Measurements from ENCODE around the gene ATXN1. TPM values are rescaled to one million over a fixed set of nuclear protein-coding genes. Genes with fewer than 3 reads are reported as not detected.

ATXN1 gene
- total and polyA plus RNA-seq, 7 experiments from 2014 or later: 1.5 to 82.7 (median 42.4) TPM

DNA sequence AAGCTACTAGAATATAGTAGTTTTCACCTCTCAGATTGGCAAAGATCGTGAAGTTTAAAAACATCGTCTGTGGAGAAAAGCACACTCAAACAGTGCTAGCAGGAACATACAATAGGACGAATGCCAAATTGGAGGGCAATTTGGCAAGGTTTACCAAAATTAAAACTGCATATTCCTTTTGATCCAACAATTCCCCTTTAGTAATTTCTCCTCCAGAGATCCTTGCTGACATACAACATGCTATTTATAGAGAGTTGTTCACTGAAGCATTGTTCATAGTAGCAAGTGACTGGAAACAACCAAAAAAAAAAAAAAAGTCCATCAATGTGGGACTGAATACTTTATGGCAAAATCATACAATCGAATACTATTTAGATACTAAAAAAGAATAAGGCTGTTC, 202.2 kb downstream of the ATXN1 start:
- no peak overlapping the region for H3K4me3 Mint-ChIP-seq
- no peak overlapping the region for H3K27ac ChIP-seq (ENCODE audit: low read depth, low read length)
- DNase-seq: no peak
- no peak for ATAC-seq
- H3K27me3 ChIP-seq (ENCODE audit: control insufficient read depth in 2 of 2, insufficient read depth in 2 of 2, low read length in 2 of 2): no peaks in the 10 kb centered on the region
- no peaks in the 10 kb centered on the region for H3K9me3 ChIP-seq (ENCODE audit: control insufficient read depth in 2 of 3, low read length in 3 of 3)
- ChIA-PET CTCF (no interaction called here), POLR2A (no interaction called here)
- no peaks in the 10 kb centered on the region for H3K9me3 Mint-ChIP-seq
- no peak overlapping the region for H3K27ac Mint-ChIP-seq
- H3K4me1 ChIP-seq (ENCODE audit: control insufficient read depth in 2 of 2, insufficient read depth in 2 of 2, low read length in 2 of 2): no peaks in the 10 kb centered on the region
- peaks cover 5 to 21% (median 9%) of the 10 kb centered on the region in 5 donors for H3K36me3 Mint-ChIP-seq
- peaks cover 0 to 4% (median 0%) of the 10 kb centered on the region in 7 donors for H3K4me1 Mint-ChIP-seq
- intact Hi-C loops (cut with micrococcal nuclease): no loop called here
- H3K27me3 Mint-ChIP-seq: no peaks in the 10 kb centered on the region
- no peak overlapping the region for H3K4me3 ChIP-seq (ENCODE audit: low read length)
- no peaks in the 10 kb centered on the region for H3K36me3 ChIP-seq (ENCODE audit: control insufficient read depth in 2 of 3, insufficient read depth in 3 of 3, low read length in 3 of 3)

DNA sequence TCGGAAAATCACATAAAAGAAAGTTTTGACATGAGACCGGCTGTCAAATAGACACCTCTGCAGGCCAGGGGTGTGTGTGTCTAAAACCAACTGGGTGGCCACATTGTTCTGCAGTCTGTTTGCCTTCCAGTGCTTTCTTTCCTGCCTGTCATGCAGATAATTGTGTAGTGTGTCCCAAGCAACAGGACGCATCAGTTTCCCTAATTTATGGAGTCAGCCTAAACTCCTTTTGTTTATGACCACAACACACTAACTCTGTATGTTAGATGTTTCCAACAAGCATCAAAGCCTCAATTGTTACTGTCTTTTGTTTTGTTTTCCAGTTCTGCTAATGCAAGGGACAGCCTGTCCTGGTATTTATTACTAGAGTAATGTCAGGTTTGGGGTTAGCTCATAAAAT, 205.7 kb downstream of the ATXN1 start:
- ChIA-PET CTCF (no interaction called here), POLR2A (no interaction called here)
- Histone ChIP-seq H3K4me1 (ENCODE audit: control insufficient read depth in 2 of 2, insufficient read depth in 2 of 2, low read length in 2 of 2) (no peaks in the 10 kb centered on the region), H3K36me3 (ENCODE audit: control insufficient read depth in 2 of 3, insufficient read depth in 3 of 3, low read length in 3 of 3) (no peaks in the 10 kb centered on the region), H3K27me3 (ENCODE audit: control insufficient read depth in 2 of 2, insufficient read depth in 2 of 2, low read length in 2 of 2) (no peaks in the 10 kb centered on the region), H3K4me3 (ENCODE audit: low read length) (no peak overlapping the region), H3K9me3 (ENCODE audit: control insufficient read depth in 2 of 3, low read length in 3 of 3) (no peaks in the 10 kb centered on the region), H3K27ac (ENCODE audit: low read depth, low read length) (no peak overlapping the region)
- intact Hi-C loops (cut with micrococcal nuclease): no loop called here
- Mint-ChIP-seq H3K4me1 (peaks cover 0 to 4% (median 0%) of the 10 kb centered on the region in 7 donors), H3K27me3 (no peaks in the 10 kb centered on the region), H3K36me3 (peaks cover 5 to 43% (median 15%) of the 10 kb centered on the region in 5 donors), H3K9me3 (no peaks in the 10 kb centered on the region), H3K4me3 (no peak overlapping the region), H3K27ac (no peak overlapping the region)
- DNase-seq: no peak
- no peak for ATAC-seq

DNA sequence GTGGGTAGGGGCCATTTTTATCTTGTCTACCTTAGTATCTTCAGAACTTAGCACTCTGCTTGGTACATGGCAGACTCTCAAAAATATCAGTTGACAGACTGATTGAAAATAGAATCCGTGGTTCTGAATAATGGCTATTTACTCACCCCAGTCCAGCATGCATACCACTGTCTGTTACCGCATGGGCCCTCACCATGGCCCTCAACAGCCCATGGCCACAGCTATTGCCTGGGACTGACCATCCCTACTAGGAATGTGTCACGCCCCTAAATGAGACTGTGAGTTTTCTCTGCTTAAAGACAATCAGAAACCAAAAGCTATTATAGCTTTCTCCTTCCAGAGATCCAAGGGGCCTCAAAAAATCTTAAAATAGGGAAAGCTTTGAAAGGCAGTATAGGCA, 207.7 kb downstream of the ATXN1 start:
- Mint-ChIP-seq H3K36me3 (peaks cover 5 to 46% (median 19%) of the 10 kb centered on the region in 5 donors), H3K9me3 (peaks cover 0 to 1% (median 0%) of the 10 kb centered on the region in 11 donors), H3K4me1 (peaks cover 0 to 4% (median 0%) of the 10 kb centered on the region in 7 donors), H3K27me3 (no peaks in the 10 kb centered on the region), H3K4me3 (no peak overlapping the region), H3K27ac (no peak overlapping the region)
- ATAC-seq (no peak), DNase-seq (no peak)
- Histone ChIP-seq H3K27me3 (ENCODE audit: control insufficient read depth in 2 of 2, insufficient read depth in 2 of 2, low read length in 2 of 2) (no peaks in the 10 kb centered on the region), H3K36me3 (ENCODE audit: control insufficient read depth in 2 of 3, insufficient read depth in 3 of 3, low read length in 3 of 3) (no peaks in the 10 kb centered on the region), H3K4me1 (ENCODE audit: control insufficient read depth in 2 of 2, insufficient read depth in 2 of 2, low read length in 2 of 2) (no peaks in the 10 kb centered on the region), H3K9me3 (ENCODE audit: control insufficient read depth in 2 of 3, low read length in 3 of 3) (no peaks in the 10 kb centered on the region), H3K4me3 (ENCODE audit: low read length) (no peak overlapping the region), H3K27ac (ENCODE audit: low read depth, low read length) (no peak overlapping the region)
- POLR2A ChIA-PET: no interaction called here
- CTCF ChIA-PET: no interaction called here
- intact Hi-C loops (cut with micrococcal nuclease): no loop called here

DNA sequence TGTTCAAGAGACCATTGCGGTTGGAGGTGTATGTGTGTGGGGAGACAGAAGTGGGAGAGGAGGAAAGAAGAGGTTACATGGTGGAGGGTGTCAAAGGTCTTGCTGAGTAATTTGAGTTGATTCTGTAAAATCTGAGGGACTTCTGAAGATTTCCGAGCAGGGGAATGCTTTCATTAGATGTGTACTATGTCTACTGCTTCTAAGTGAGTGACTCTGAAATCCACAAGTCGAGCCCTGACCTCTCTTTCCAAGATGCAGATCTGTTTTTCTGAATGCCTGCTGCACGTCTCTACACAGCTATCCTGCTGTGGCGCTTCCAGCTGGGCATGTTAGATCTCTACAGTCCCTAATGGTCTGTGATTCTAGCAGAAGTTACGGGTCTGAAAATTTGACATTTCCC, 209.8 kb downstream of the ATXN1 start:
- ChIA-PET POLR2A (no interaction called here), CTCF (no interaction called here)
- H3K4me3 ChIP-seq (ENCODE audit: low read length): no peak overlapping the region
- no peaks in the 10 kb centered on the region for H3K9me3 ChIP-seq (ENCODE audit: control insufficient read depth in 2 of 3, low read length in 3 of 3)
- no peaks in the 10 kb centered on the region for H3K4me1 ChIP-seq (ENCODE audit: control insufficient read depth in 2 of 2, insufficient read depth in 2 of 2, low read length in 2 of 2)
- no peak overlapping the region for H3K27ac ChIP-seq (ENCODE audit: low read depth, low read length)
- peaks cover 0 to 1% (median 0%) of the 10 kb centered on the region in 11 donors for H3K9me3 Mint-ChIP-seq
- H3K4me3 Mint-ChIP-seq: no peak overlapping the region
- peak overlapping the region in 1 of 9 donors; percentile 26 for H3K27ac Mint-ChIP-seq
- DNase-seq (no peak), ATAC-seq (no peak)
- no peaks in the 10 kb centered on the region for H3K36me3 ChIP-seq (ENCODE audit: control insufficient read depth in 2 of 3, insufficient read depth in 3 of 3, low read length in 3 of 3)
- intact Hi-C loops (cut with micrococcal nuclease): no loop called here
- peaks cover 5 to 53% (median 19%) of the 10 kb centered on the region in 5 donors for H3K36me3 Mint-ChIP-seq
- peaks cover 0 to 4% (median 0%) of the 10 kb centered on the region in 7 donors for H3K4me1 Mint-ChIP-seq
- H3K27me3 Mint-ChIP-seq: no peaks in the 10 kb centered on the region
- H3K27me3 ChIP-seq (ENCODE audit: control insufficient read depth in 2 of 2, insufficient read depth in 2 of 2, low read length in 2 of 2): no peaks in the 10 kb centered on the region

DNA sequence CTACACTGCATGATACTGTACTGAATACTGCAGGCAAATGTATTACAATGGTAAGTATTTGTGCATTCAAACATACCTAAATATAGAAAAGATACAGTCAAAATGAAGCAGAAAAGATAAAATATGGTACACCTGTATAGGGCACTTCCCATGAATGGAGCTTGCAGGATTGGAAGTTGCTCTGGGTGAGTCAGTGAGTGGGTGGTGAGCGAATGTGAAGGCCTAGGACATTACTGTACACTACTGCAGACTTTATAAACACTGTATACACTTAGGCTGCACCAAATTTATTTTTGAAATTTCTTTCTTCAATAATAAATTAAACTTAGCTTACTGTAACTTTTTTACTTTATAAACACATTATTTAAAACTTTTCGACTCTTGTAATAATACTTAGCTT, 213.1 kb downstream of the ATXN1 start:
- Histone ChIP-seq H3K36me3 (ENCODE audit: control insufficient read depth in 2 of 3, insufficient read depth in 3 of 3, low read length in 3 of 3) (no peaks in the 10 kb centered on the region), H3K9me3 (ENCODE audit: control insufficient read depth in 2 of 3, low read length in 3 of 3) (no peaks in the 10 kb centered on the region), H3K4me1 (ENCODE audit: control insufficient read depth in 2 of 2, insufficient read depth in 2 of 2, low read length in 2 of 2) (no peaks in the 10 kb centered on the region), H3K27ac (ENCODE audit: low read depth, low read length) (no peak overlapping the region), H3K27me3 (ENCODE audit: control insufficient read depth in 2 of 2, insufficient read depth in 2 of 2, low read length in 2 of 2) (no peaks in the 10 kb centered on the region), H3K4me3 (ENCODE audit: low read length) (no peak overlapping the region)
- DNase-seq (no peak), ATAC-seq (no peak)
- intact Hi-C loops (cut with micrococcal nuclease): no loop called here
- Mint-ChIP-seq H3K27ac (no peak overlapping the region), H3K27me3 (no peaks in the 10 kb centered on the region), H3K4me3 (no peak overlapping the region), H3K4me1 (peaks cover 0 to 2% (median 0%) of the 10 kb centered on the region in 7 donors), H3K36me3 (peaks cover 0 to 52% (median 21%) of the 10 kb centered on the region in 5 donors), H3K9me3 (peaks cover 0 to 1% (median 0%) of the 10 kb centered on the region in 11 donors)
- POLR2A ChIA-PET: no interaction called here
- CTCF ChIA-PET: no interaction called here

DNA sequence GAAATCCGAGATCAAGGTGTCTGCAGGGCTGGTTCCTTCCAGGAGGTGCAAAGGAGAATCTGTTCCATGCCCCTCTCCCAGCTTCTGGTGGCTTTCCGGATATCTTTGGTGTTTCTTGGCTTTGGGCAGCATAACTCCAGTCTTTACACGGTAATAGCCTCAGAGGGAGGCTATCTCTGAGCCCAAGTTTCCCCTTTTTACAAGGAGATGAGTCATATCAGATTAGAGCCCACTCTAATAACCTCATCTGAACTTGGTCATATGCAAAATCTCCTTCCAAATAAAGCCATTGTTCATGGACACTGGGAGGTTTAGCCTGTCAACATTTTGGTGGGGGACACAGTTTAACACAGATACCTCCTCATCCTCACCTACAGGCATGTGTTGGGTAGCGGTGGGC, 213.7 kb downstream of the ATXN1 start:
- ATAC-seq (no peak), DNase-seq (no peak)
- intact Hi-C loops (cut with micrococcal nuclease): no loop called here
- no peaks in the 10 kb centered on the region for H3K36me3 ChIP-seq (ENCODE audit: control insufficient read depth in 2 of 3, insufficient read depth in 3 of 3, low read length in 3 of 3)
- ChIA-PET CTCF (no interaction called here), POLR2A (no interaction called here)
- Mint-ChIP-seq H3K4me1 (peaks cover 0 to 2% (median 0%) of the 10 kb centered on the region in 7 donors), H3K9me3 (peaks cover 0 to 1% (median 0%) of the 10 kb centered on the region in 11 donors), H3K4me3 (no peak overlapping the region), H3K36me3 (peaks cover 0 to 47% (median 21%) of the 10 kb centered on the region in 5 donors), H3K27ac (no peak overlapping the region), H3K27me3 (no peaks in the 10 kb centered on the region)
- H3K9me3 ChIP-seq (ENCODE audit: control insufficient read depth in 2 of 3, low read length in 3 of 3): no peaks in the 10 kb centered on the region
- H3K27ac ChIP-seq (ENCODE audit: low read depth, low read length): no peak overlapping the region
- no peaks in the 10 kb centered on the region for H3K4me1 ChIP-seq (ENCODE audit: control insufficient read depth in 2 of 2, insufficient read depth in 2 of 2, low read length in 2 of 2)
- no peaks in the 10 kb centered on the region for H3K27me3 ChIP-seq (ENCODE audit: control insufficient read depth in 2 of 2, insufficient read depth in 2 of 2, low read length in 2 of 2)
- H3K4me3 ChIP-seq (ENCODE audit: low read length): no peak overlapping the region

DNA sequence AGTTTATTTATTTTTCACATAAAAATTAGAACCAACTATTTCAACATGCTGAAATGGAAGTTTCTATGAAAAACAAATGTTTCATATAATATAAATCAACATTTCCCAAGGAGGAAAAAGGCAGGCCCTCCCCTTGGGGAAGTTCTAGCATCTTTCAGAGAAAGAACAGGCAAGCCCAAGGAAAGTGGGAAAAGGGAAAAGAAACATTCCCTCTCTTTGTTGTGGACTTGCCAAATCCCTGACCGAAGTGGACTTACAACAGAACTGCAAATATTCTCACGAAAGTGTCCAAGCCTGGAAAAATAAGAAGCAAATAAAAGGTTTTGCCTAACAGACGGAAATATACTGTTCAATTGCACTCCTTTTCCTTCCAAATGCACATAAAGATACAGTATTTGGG, 214.4 kb downstream of the ATXN1 start:
- H3K27me3 Mint-ChIP-seq: no peaks in the 10 kb centered on the region
- no peaks in the 10 kb centered on the region for H3K36me3 ChIP-seq (ENCODE audit: control insufficient read depth in 2 of 3, insufficient read depth in 3 of 3, low read length in 3 of 3)
- no peak for DNase-seq
- peaks cover 0 to 46% (median 20%) of the 10 kb centered on the region in 5 donors for H3K36me3 Mint-ChIP-seq
- H3K9me3 ChIP-seq (ENCODE audit: control insufficient read depth in 2 of 3, low read length in 3 of 3): no peaks in the 10 kb centered on the region
- CTCF ChIA-PET: no interaction called here
- intact Hi-C loops (cut with micrococcal nuclease): no loop called here
- no peaks in the 10 kb centered on the region for H3K4me1 ChIP-seq (ENCODE audit: control insufficient read depth in 2 of 2, insufficient read depth in 2 of 2, low read length in 2 of 2)
- peak overlapping the region in 1 of 9 donors; percentile 33 for H3K27ac Mint-ChIP-seq
- H3K4me3 Mint-ChIP-seq: no peak overlapping the region
- H3K4me3 ChIP-seq (ENCODE audit: low read length): no peak overlapping the region
- H3K4me1 Mint-ChIP-seq: peaks cover 0 to 2% (median 0%) of the 10 kb centered on the region in 7 donors
- POLR2A ChIA-PET: no interaction called here
- peaks cover 0 to 1% (median 0%) of the 10 kb centered on the region in 11 donors for H3K9me3 Mint-ChIP-seq
- no peaks in the 10 kb centered on the region for H3K27me3 ChIP-seq (ENCODE audit: control insufficient read depth in 2 of 2, insufficient read depth in 2 of 2, low read length in 2 of 2)
- no peak overlapping the region for H3K27ac ChIP-seq (ENCODE audit: low read depth, low read length)
- ATAC-seq: no peak
